B cell (primary cell): ENCODE data around the gene DCTN5. TPM values are rescaled to one million over a fixed set of nuclear protein-coding genes. Genes with fewer than 3 reads are reported as not detected.
A peak's percentile ranks its signal among the peaks of the same experiment; 100 is the strongest.

Experiments used
- ATAC-seq: fragments of 200-7000 bp; cut with Tn5 transposase; one replicate; pipeline ENCODE4 v1.10.0; 2021; ENCODE audit warnings: low read depth, mild to moderate bottlenecking, moderate number of reproducible peaks, moderate library complexity
- CTCF ChIA-PET: fragments of 350-600 bp; sonication (Branson Sonifier 250); formaldehyde crosslinking; loops from one replicate; lab custom pipeline; 2021; ENCODE audit warnings: antibody characterized with exemption, inconsistent platforms; lab: Charles Lee
- POLR2A ChIA-PET: fragments of 350-600 bp; sonication (Branson Sonifier 250); formaldehyde crosslinking; loops from one replicate; lab custom pipeline; 2021; ENCODE audit warnings: antibody characterized with exemption; lab: Charles Lee
- DNase-seq: peaks from one replicate; pipeline ENCODE4 v3.0.0; 2013
- H2AFZ ChIP-seq: 2 replicates; pipeline ENCODE4 v1.6.1; 2012; ENCODE audit warnings: mild to moderate bottlenecking, low read depth, low read length; ENCODE audit not compliant: insufficient read depth, poor library complexity, severe bottlenecking
- H3K27ac ChIP-seq, 2 donors: 1 replicate in 1 of 2; 2 replicates in 1 of 2; pipeline ENCODE4 v1.5.1; 2012 to 2013; ENCODE audit warnings: low read length in 2 of 2, mild to moderate bottlenecking in 2 of 2, moderate library complexity in 1 of 2
- H3K27me3 ChIP-seq, 4 experiments: fragments of 200-600 bp in 1 of 4; sonication (generic) in 1 of 4; replicated peaks in 1 of 4; 1 replicate in 2 of 4; 2 replicates in 2 of 4; pipeline versions ENCODE4 v1.6.1 to v1.7.0; 2013 to 2016; ENCODE audit warnings: low read length in 3 of 4, mild to moderate bottlenecking in 2 of 4, mixed read lengths in 1 of 4, moderate library complexity in 1 of 4; ENCODE audit not compliant: insufficient read depth in 4 of 4, control insufficient read depth in 3 of 4; ENCODE audit errors: control extremely low read depth in 1 of 4
- H3K36me3 ChIP-seq, 2 experiments: replicated peaks in 1 of 2; 1 replicate in 1 of 2; 2 replicates in 1 of 2; pipeline versions ENCODE4 v1.6.1 to v1.7.1; 2013; ENCODE audit warnings: low read length in 1 of 2; ENCODE audit not compliant: insufficient read depth in 2 of 2, control insufficient read depth in 1 of 2; ENCODE audit errors: control extremely low read depth in 1 of 2, extremely low read depth in 1 of 2
- H3K4me1 ChIP-seq, 2 donors: fragments of 200-600 bp in 1 of 2; sonication (generic) in 1 of 2; 1 replicate in 1 of 2; 2 replicates in 1 of 2; pipeline versions ENCODE4 v1.5.1 to v1.6.1; 2013 to 2017; ENCODE audit warnings: low read length in 2 of 2; ENCODE audit not compliant: control insufficient read depth in 2 of 2, insufficient read depth in 2 of 2
- H3K4me2 ChIP-seq: replicated peaks from 2 replicates; pipeline ENCODE3; 2012; ENCODE audit warnings: mild to moderate bottlenecking, low read depth, low read length; ENCODE audit not compliant: poor library complexity, severe bottlenecking
- H3K4me3 ChIP-seq, 5 experiments: fragments of 200-600 bp in 1 of 5; sonication (generic) in 1 of 5; 1 replicate in 3 of 5; 2 replicates in 2 of 5; pipeline versions ENCODE4 v1.5.1 to v1.7.0; 2011 to 2016; ENCODE audit warnings: low read length in 4 of 5, mild to moderate bottlenecking in 4 of 5, low read depth in 2 of 5, control low read depth in 1 of 5, moderate library complexity in 1 of 5; ENCODE audit not compliant: insufficient read depth in 1 of 5; ENCODE audit errors: control extremely low read depth in 1 of 5, extremely low read depth in 1 of 5
- H3K79me2 ChIP-seq: fragments of 200-600 bp; sonication (generic); one replicate; pipeline ENCODE4 v1.6.0; 2016; ENCODE audit warnings: low read length; ENCODE audit not compliant: control insufficient read depth, insufficient read depth
- H3K9ac ChIP-seq: fragments of 200-600 bp; sonication (generic); 2 replicates; pipeline ENCODE4 v1.6.1; 2017; ENCODE audit warnings: mild to moderate bottlenecking, low read length, moderate library complexity
- H3K9me3 ChIP-seq, 3 donors: one replicate each; pipeline versions ENCODE4 v1.6.1 to v1.7.1; 2013; ENCODE audit warnings: low read length in 2 of 3; ENCODE audit not compliant: control insufficient read depth in 2 of 3, insufficient read depth in 1 of 3; ENCODE audit errors: control extremely low read depth in 1 of 3
- H4K20me1 ChIP-seq: 2 replicates; pipeline ENCODE4 v1.6.0; 2012; ENCODE audit warnings: mild to moderate bottlenecking, low read length; ENCODE audit not compliant: insufficient read depth, control insufficient read depth, poor library complexity, severe bottlenecking
- H3K27ac Mint-ChIP-seq: one replicate; pipeline ENCODE4 v1.8.0; 2021; ENCODE audit warnings: mixed read lengths
- H3K27me3 Mint-ChIP-seq: one replicate; pipeline ENCODE4 v1.8.0; 2021; ENCODE audit warnings: mixed read lengths
- H3K4me1 Mint-ChIP-seq: one replicate; pipeline ENCODE4 v1.8.0; 2021; ENCODE audit warnings: mixed read lengths
- H3K4me3 Mint-ChIP-seq: one replicate; pipeline ENCODE4 v1.8.0; 2021; ENCODE audit warnings: mixed read lengths
- H3K9me3 Mint-ChIP-seq: one replicate; pipeline ENCODE4 v1.8.0; 2022; ENCODE audit warnings: mixed read lengths; ENCODE audit not compliant: insufficient read depth
- EZH2 ChIP-seq: IDR thresholded peaks from 2 replicates; pipeline ENCODE4 v1.6.1; 2012; ENCODE audit warnings: borderline replicate concordance, low read depth, mild to moderate bottlenecking, moderate library complexity, low read length; ENCODE audit not compliant: insufficient read depth, poor library complexity, severe bottlenecking
- WGBS: methylation state at CpG from one replicate; pipeline ENCODE4 v1.1.5; 2013; ENCODE audit warnings: missing lambda C conversion rate; ENCODE audit not compliant: insufficient coverage; 5-methylcytosine and 5-hydroxymethylcytosine counted together
- intact Hi-C: fragments of 100-400 bp; cut with micrococcal nuclease; formaldehyde crosslinking; loops from one replicate; pipeline ENCODE4 v1.10.0; 2022
- polyA plus RNA-seq: library from polyadenylated mRNA; depleted of rRNA; stranded (reverse); fragments of >200 nt; gene quantifications from 2 replicates; pipeline ENCODE4 v1.2.3, GENCODE V29; 2012
- total RNA-seq, 2 donors: library from RNA; stranded (reverse); fragments of 120-200 nt in 1 of 2; gene quantifications; 1 replicate in 1 of 2; 2 replicates in 1 of 2; pipeline versions ENCODE4 v1.2.3 to v1.2.4, GENCODE V29; 2013 to 2022
- TF ChIP-seq, protein P1 (sequence below): fragments of 200-600 bp; IDR thresholded peaks from one replicate; pipeline ENCODE4 v1.8.0; 2022; ENCODE audit warnings: antibody characterized with exemption, mild to moderate bottlenecking

Gene DCTN5
- total and polyA plus RNA-seq, 2 donors (not counting 1 experiment from before 2014, with no cell fraction given), result 22.4 to 58.3 TPM

GRCh38 chr16:23595951-23596720 lies 45.1 kb upstream of the DCTN5 start, which contains the start of gene NDUFAB1:
Gene NDUFAB1, minus strand, starts transcription at chr16:23596316. Its CDS starts 26 bp downstream, at chr16:23596290.
- TF ChIP-seq, protein P1, sequence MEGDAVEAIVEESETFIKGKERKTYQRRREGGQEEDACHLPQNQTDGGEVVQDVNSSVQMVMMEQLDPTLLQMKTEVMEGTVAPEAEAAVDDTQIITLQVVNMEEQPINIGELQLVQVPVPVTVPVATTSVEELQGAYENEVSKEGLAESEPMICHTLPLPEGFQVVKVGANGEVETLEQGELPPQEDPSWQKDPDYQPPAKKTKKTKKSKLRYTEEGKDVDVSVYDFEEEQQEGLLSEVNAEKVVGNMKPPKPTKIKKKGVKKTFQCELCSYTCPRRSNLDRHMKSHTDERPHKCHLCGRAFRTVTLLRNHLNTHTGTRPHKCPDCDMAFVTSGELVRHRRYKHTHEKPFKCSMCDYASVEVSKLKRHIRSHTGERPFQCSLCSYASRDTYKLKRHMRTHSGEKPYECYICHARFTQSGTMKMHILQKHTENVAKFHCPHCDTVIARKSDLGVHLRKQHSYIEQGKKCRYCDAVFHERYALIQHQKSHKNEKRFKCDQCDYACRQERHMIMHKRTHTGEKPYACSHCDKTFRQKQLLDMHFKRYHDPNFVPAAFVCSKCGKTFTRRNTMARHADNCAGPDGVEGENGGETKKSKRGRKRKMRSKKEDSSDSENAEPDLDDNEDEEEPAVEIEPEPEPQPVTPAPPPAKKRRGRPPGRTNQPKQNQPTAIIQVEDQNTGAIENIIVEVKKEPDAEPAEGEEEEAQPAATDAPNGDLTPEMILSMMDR, result peak; percentile 98
- no peak for TF ChIP-seq EZH2
- Mint-ChIP-seq H3K4me3 (peak within 1 kb of the TSS; percentile 86), H3K9me3 (no peaks in the 10 kb centered on the region), H3K27me3 (no peaks in the 10 kb centered on the region), H3K27ac (peak within 1 kb of the TSS; percentile 76), H3K4me1 (peaks cover 24% of the 10 kb centered on the region)
- Histone ChIP-seq H3K4me3 (peak within 1 kb of the TSS; percentile 72 to 92 (median 87)), H2AFZ (peak within 1 kb of the TSS; percentile 97), H4K20me1 (peaks cover 42% of the 10 kb centered on the region), H3K4me2 (peak within 1 kb of the TSS; percentile 92), H3K36me3 (peaks cover 0 to 21% of the 10 kb centered on the region in 2 experiments), H3K27me3 (no peaks in the 10 kb centered on the region), H3K4me1 (peaks cover 15 to 19% of the 10 kb centered on the region in 2 donors), H3K9ac (peak within 1 kb of the TSS; percentile 97), H3K9me3 (no peaks in the 10 kb centered on the region), H3K27ac (peak within 1 kb of the TSS; percentile 37 to 91), H3K79me2 (peaks cover 60% of the 10 kb centered on the region)
- ATAC-seq (peak; percentile 99), DNase-seq (peak; percentile 92)
- WGBS, result under 1% methylated on average over 64 of the region's 67 CpGs
- POLR2A ChIA-PET, result interaction anchor here (1.0 kb wide), 1 partner anchor 90 kb away, joined by 3 read pairs; no protein-coding TSS in a partner anchor
- intact Hi-C loops, result loop anchor here (1.0 to 5.0 kb wide), 6 partner anchors 39 to 1644 kb away; partner anchors contain the start of genes COG7, DCTN5, EARS2 and GGA2
- CTCF ChIA-PET, result interaction anchor here (0.6 to 3.6 kb wide), 19 partner anchors 8 to 162 kb away, joined by 3 to 35 read pairs (median 5); partner anchors contain the start of genes COG7, EARS2, PALB2 and UBFD1
